Fibroblast of lung (primary cell): ENCODE data around the gene TAF3.

Experiments used
- EZH2 ChIP-seq: IDR thresholded peaks from 2 replicates; pipeline ENCODE4 v1.5.1; 2012; ENCODE audit warnings: low read length, control low read depth, mild to moderate bottlenecking; ENCODE audit errors: missing control alignments
- TF ChIP-seq, protein P1 (sequence below), 2 donors: IDR thresholded peaks in 1 of 2; conservative IDR thresholded peaks in 1 of 2; 1 replicate in 1 of 2; 2 replicates in 1 of 2; pipeline ENCODE4 v1.5.1; 2011 to 2012; ENCODE audit warnings: low read length in 2 of 2, control low read depth in 1 of 2, inconsistent platforms in 1 of 2, low read depth in 1 of 2, mild to moderate bottlenecking in 1 of 2

DNA sequence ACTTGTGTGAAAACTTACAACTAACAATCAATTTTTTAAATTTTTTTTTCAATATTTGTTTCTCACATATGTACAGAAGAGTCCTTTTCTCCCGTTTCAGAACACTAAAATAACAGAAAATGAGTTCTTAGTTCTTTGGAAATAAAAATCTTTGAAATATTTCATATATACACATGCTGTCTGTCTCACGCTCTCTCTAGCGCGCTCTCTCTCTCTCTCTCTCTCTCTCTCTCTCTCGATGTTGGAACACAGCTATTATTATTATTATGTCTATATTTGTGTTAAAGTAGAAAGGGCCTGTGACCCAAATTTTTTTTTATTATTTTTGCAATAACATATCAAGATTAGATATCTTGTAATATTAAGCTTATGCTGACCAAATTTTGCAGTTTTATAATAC lies 139.3 kb downstream of the TAF3 start:
- TF ChIP-seq, protein P1, sequence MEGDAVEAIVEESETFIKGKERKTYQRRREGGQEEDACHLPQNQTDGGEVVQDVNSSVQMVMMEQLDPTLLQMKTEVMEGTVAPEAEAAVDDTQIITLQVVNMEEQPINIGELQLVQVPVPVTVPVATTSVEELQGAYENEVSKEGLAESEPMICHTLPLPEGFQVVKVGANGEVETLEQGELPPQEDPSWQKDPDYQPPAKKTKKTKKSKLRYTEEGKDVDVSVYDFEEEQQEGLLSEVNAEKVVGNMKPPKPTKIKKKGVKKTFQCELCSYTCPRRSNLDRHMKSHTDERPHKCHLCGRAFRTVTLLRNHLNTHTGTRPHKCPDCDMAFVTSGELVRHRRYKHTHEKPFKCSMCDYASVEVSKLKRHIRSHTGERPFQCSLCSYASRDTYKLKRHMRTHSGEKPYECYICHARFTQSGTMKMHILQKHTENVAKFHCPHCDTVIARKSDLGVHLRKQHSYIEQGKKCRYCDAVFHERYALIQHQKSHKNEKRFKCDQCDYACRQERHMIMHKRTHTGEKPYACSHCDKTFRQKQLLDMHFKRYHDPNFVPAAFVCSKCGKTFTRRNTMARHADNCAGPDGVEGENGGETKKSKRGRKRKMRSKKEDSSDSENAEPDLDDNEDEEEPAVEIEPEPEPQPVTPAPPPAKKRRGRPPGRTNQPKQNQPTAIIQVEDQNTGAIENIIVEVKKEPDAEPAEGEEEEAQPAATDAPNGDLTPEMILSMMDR (conservative IDR thresholded peaks at IDR 0.05 in 1 of 2, IDR thresholded peaks at IDR 0.05 in 1 of 2; ENCODE audit: low read depth in 1 of 2, low read length in 2 of 2) = no peak
- TF ChIP-seq EZH2 = no peak
